Skeletal muscle cell (primary cell): ENCODE data around the gene CASK.

Experiments
- DNase-seq: peaks from one replicate; pipeline ENCODE4 v3.0.0-alpha.2; 2010; ENCODE audit warnings: low read depth
- H3K4me3 ChIP-seq: 2 replicates; pipeline ENCODE4 v1.5.1; 2011; ENCODE audit warnings: low read depth, mild to moderate bottlenecking, control low read depth, low read length, moderate library complexity

The CASK gene

GRCh38 chrX:41468647-41469323 lies 454.6 kb downstream of the CASK start:
- peak; percentile 17 for DNase-seq
- H3K4me3 ChIP-seq, result no peak overlapping the region
